Measurements from ENCODE around the gene DLST. TPM values are rescaled to one million over a fixed set of nuclear protein-coding genes. Genes with fewer than 3 reads are reported as not detected.

DLST gene
- total RNA-seq, 4 donors from 2014 or later: 71.3 to 157 (median 105) TPM

GRCh38 chr14:74921987-74922751 lies 40.5 kb downstream of the DLST start:
- Histone ChIP-seq H3K27me3 (no peaks in the 10 kb centered on the region), H3K27ac (peak overlapping the region; percentile 83 to 89 (median 88)), H3K9me3 (no peaks in the 10 kb centered on the region), H3K4me3 (peak overlapping the region; percentile 80 to 95 (median 89)), H3K4me1 (peaks cover 23 to 28% of the 10 kb centered on the region in 2 donors), H3K36me3 (no peaks in the 10 kb centered on the region)
- ATAC-seq (no peak), DNase-seq (no peak)
- TF ChIP-seq, protein P1, sequence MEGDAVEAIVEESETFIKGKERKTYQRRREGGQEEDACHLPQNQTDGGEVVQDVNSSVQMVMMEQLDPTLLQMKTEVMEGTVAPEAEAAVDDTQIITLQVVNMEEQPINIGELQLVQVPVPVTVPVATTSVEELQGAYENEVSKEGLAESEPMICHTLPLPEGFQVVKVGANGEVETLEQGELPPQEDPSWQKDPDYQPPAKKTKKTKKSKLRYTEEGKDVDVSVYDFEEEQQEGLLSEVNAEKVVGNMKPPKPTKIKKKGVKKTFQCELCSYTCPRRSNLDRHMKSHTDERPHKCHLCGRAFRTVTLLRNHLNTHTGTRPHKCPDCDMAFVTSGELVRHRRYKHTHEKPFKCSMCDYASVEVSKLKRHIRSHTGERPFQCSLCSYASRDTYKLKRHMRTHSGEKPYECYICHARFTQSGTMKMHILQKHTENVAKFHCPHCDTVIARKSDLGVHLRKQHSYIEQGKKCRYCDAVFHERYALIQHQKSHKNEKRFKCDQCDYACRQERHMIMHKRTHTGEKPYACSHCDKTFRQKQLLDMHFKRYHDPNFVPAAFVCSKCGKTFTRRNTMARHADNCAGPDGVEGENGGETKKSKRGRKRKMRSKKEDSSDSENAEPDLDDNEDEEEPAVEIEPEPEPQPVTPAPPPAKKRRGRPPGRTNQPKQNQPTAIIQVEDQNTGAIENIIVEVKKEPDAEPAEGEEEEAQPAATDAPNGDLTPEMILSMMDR (IDR thresholded peaks at IDR 0.05 in 4 of 5, conservative IDR thresholded peaks at IDR 0.05 in 1 of 5): no peak
- TF ChIP-seq POLR2A (IDR thresholded peaks at IDR 0.05): no peak
- in situ Hi-C loops (cut with MboI; ENCODE audit: low sequenced_read_pairs in 4 of 4): no loop called here
- intact Hi-C loops (cut with DNase I; ENCODE audit: low total_unique reads): no loop called here

GRCh38 chr14:74922752-74923401 lies 41.2 kb downstream of the DLST start, which contains the start of gene RPS6KL1:
TSS of gene RPS6KL1 (minus strand) at chr14:74923260. CDS start at chr14:74921541, 1,719 bp downstream.
- peak within 1 kb of the TSS; percentile 80 to 95 (median 89) for H3K4me3 ChIP-seq
- no peaks in the 10 kb centered on the region for H3K9me3 ChIP-seq
- peak; percentile 97 for ATAC-seq
- no peaks in the 10 kb centered on the region for H3K27me3 ChIP-seq
- TF ChIP-seq, protein P1 (IDR thresholded peaks at IDR 0.05 in 4 of 5, conservative IDR thresholded peaks at IDR 0.05 in 1 of 5): no peak
- TF ChIP-seq POLR2A (IDR thresholded peaks at IDR 0.05): peak; percentile 50 to 56
- peak within 1 kb of the TSS; percentile 83 to 89 (median 88) for H3K27ac ChIP-seq
- in situ Hi-C loops (cut with MboI; ENCODE audit: low sequenced_read_pairs in 4 of 4): no loop called here
- intact Hi-C loops (cut with DNase I; ENCODE audit: low total_unique reads): no loop called here
- H3K4me1 ChIP-seq: peaks cover 16 to 21% of the 10 kb centered on the region in 2 donors
- H3K36me3 ChIP-seq: no peaks in the 10 kb centered on the region
- peak; percentile 81 to 87 for DNase-seq

DNA sequence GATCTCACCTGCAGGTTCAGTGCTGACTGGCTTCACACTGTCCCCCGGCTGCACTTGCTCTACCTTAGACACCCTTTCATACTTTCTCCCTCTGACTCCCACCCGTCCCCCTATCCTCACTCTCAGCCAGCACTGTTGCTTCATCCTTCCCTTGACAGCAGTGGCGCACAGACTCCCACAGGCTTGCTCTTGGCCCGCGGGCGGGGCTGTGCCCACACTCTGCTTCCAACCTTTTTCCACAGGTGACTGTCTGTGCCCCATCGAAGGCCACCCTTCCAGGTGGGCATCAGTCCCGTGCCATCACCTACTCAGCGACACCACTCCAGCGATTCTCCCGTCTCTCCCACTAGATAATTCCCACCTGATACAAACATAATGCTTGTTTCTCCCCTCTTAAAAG lies 42.3 kb downstream of the DLST start:
- TF ChIP-seq, protein P1 (IDR thresholded peaks at IDR 0.05 in 4 of 5, conservative IDR thresholded peaks at IDR 0.05 in 1 of 5): no peak
- TF ChIP-seq POLR2A (IDR thresholded peaks at IDR 0.05): no peak
- H3K4me3 ChIP-seq: no peak overlapping the region
- H3K27me3 ChIP-seq: no peaks in the 10 kb centered on the region
- ATAC-seq (no peak), DNase-seq (no peak)
- intact Hi-C loops (cut with DNase I; ENCODE audit: low total_unique reads): no loop called here
- in situ Hi-C loops (cut with MboI; ENCODE audit: low sequenced_read_pairs in 4 of 4): no loop called here
- H3K36me3 ChIP-seq: no peaks in the 10 kb centered on the region
- H3K27ac ChIP-seq: no peak overlapping the region
- H3K9me3 ChIP-seq: no peaks in the 10 kb centered on the region
- peaks cover 7 to 15% of the 10 kb centered on the region in 2 donors for H3K4me1 ChIP-seq

- H3K4me3 ChIP-seq: no peak overlapping the region
- TF ChIP-seq, protein P1 (IDR thresholded peaks at IDR 0.05 in 4 of 5, conservative IDR thresholded peaks at IDR 0.05 in 1 of 5): no peak
- TF ChIP-seq POLR2A (IDR thresholded peaks at IDR 0.05): no peak
- no peaks in the 10 kb centered on the region for H3K9me3 ChIP-seq
- H3K27me3 ChIP-seq: no peaks in the 10 kb centered on the region
- DNase-seq (no peak), ATAC-seq (no peak)
- H3K27ac ChIP-seq: no peak overlapping the region
- intact Hi-C loops (cut with DNase I; ENCODE audit: low total_unique reads): no loop called here
- in situ Hi-C loops (cut with MboI; ENCODE audit: low sequenced_read_pairs in 4 of 4): loop anchor here in 2 of 4 donors (25.0 kb wide), 1 partner anchor 160 kb away; no protein-coding TSS in a partner anchor
- no peaks in the 10 kb centered on the region for H3K36me3 ChIP-seq
- peaks cover 2 to 11% of the 10 kb centered on the region in 2 donors for H3K4me1 ChIP-seq
Observed at GRCh38 chr14:74927225-74927624, 45.5 kb downstream of the DLST start.

All from gastrocnemius medialis (tissue), 4 donors.